Measurements from ENCODE around the gene PTPRA.

DNA sequence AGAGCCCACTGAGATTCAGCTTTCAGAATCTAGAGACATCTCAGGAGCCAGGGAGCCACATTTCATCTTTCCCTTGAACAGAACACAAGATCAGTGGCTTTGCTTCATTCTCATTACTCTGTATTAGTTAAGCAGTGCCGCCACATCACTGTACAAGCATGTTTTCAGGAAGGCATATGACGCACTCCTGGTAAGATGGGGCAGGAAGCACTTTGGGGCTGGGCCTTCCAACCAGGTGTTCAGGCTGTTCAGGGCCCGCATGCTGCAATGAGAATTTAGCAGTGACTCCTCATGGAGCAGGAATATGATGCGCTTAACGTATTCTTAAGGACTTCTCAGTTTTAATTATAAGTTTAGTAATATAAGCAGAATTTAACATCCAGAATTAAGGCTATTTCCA lies 140.5 kb downstream of the PTPRA start:
- TF ChIP-seq, protein P1, sequence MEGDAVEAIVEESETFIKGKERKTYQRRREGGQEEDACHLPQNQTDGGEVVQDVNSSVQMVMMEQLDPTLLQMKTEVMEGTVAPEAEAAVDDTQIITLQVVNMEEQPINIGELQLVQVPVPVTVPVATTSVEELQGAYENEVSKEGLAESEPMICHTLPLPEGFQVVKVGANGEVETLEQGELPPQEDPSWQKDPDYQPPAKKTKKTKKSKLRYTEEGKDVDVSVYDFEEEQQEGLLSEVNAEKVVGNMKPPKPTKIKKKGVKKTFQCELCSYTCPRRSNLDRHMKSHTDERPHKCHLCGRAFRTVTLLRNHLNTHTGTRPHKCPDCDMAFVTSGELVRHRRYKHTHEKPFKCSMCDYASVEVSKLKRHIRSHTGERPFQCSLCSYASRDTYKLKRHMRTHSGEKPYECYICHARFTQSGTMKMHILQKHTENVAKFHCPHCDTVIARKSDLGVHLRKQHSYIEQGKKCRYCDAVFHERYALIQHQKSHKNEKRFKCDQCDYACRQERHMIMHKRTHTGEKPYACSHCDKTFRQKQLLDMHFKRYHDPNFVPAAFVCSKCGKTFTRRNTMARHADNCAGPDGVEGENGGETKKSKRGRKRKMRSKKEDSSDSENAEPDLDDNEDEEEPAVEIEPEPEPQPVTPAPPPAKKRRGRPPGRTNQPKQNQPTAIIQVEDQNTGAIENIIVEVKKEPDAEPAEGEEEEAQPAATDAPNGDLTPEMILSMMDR (IDR thresholded peaks at IDR 0.05) = no peak
- no peak for TF ChIP-seq POLR2A (IDR thresholded peaks at IDR 0.05)

Measured in thyroid gland (tissue), 4 donors.